GM04504 (cell line): ENCODE results near the gene TP53AIP1.

Experiments
- DNase-seq: peaks from one replicate; pipeline ENCODE4 v3.0.0-alpha.2; 2012; ENCODE audit warnings: low read depth

The TP53AIP1 gene

DNA sequence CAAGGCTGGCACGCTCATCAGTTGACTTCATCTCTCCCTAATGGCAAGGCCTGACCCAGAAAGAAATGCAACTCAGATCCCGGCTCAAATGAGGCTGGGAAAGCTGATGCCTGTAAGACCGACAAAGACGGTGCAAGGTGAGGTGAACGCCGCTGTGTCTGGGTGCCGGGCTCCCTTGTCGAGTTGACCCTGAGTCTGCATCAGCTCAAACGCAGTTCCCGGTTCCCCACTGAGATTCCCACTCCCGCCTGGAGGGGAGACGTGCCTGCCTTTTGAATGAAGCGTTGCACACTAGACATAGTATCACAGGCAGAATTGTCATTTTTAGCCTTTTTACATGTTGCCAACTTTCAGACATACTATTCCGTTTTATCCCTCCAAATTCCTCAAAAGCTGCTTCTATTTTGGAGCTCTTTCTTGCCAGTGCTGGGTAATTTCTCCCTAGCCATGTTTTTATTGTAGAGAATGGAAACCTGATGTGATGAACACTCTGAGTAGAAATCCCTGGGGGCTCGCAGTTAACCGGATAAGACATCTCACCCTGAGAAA, 831 bp upstream of the TP53AIP1 start:
- no peak for DNase-seq

- DNase-seq: no peak
Observed at GRCh38 chr11:128942272-128942612, 429 bp downstream of the TP53AIP1 start.

DNA sequence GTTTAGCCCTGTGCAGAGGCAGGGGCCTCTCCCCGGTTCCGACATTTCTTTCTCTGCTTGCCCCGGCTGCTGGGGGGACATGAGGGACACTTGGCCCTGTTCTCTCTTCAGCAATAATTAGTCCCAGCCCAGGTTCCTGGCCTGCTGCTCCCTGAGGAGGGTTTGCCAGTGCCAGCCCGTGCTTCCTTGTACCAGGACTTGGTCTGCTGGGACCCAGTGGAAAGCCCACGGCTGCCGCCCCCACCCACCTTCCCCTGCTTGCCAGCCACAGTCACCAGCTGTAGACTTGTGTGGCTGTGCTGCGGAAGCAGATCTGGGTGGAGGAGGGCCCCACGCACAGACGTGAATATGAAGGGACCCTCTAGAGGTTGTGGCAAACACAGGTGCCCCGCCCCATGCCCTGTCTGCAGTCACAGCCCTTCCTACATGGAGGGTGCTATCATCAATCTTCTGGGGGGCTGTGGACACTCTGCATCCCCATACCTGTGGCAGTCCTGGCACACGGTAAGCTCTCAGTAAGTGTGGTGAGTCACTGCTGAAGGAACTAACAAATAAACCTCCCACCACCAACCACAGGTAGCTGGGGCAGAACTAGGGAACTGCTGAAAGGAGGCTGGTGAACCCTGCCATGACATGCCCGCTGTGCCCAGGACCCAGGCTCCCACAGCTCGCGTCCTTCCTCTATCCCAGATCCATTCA, 949 bp downstream of the TP53AIP1 start:
- no peak for DNase-seq

GRCh38 chr11:128941110-128941509, 1.6 kb downstream of the TP53AIP1 start:
- DNase-seq: no peak

- no peak for DNase-seq
Observed at GRCh38 chr11:128940603-128941002, 2.1 kb downstream of the TP53AIP1 start.

DNA sequence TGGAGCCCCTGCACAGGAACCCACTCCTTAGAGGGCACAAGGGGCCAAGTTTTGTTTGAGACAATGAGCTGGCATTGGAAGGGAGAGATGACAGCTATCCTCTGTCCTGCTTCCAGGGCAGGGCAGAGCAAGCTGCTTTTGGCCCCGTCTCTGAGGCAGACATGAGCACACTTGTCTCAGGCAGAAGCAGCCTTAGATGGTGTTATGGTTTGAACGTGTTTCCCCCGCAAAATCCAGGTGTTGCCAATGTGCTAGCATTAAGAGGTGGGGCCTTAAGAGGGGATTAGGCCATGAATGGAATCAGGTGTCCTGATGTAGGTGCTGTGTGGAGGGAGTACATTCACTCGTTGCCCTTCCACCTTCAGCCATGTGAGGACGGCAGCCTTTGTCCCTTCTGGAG, 2.5 kb downstream of the TP53AIP1 start:
- DNase-seq: no peak

DNA sequence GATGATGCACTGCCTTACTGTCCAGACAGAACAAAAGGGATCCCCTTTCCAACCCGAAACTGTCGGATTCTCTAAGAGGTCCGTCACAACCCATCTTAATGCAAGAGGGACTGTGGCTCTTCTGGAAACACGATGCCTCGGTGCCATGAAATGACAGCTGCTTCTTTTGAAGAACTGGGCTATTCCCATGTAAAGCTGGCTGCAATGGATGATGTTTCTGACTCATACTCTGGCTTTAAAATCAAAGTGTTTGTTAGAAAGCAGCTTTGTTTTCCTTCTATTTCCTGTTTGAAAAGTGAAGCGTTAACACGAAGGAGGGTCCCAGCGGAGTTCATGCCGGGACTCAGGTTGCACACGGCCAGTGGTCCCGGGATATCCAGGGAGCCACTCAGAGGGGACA, 3.1 kb downstream of the TP53AIP1 start:
- DNase-seq: no peak

DNA sequence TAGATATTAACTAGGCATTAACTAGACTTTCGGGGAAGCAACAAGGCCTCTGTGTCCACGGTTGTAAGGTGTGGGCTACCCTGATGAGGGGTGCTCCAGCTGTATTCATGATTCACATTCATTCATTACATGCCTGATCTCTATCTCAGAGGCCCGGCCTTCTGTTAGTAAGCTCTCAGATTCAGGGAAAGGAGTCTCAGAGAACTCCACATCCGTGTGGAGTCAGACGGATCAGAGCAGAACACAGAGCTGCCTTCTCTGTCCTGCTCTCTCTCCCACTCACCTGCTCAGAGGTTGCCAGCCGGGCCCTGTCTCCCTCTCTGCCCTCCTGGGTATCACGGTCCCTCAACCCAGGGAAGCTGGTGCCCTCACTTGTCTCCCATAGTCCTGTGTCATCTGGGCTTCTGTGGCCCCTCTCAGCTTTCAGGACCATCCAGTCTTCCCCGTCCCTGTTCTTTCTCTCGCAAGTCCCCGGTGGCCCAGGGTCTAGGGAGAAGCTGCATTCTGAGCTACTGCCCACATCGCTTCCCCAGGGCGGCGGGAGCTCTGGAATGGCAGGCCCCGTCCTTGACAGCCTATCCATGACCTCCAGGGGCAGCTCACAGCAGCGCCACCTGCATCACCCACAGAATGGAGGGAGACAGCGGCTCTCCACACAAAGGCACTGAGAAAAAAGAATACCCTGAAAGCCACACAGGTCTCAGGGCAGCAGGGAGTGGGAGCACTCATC, 4.3 kb downstream of the TP53AIP1 start:
- no peak for DNase-seq

GRCh38 chr11:128937480-128937879, 5.2 kb downstream of the TP53AIP1 start:
- DNase-seq: no peak

DNA sequence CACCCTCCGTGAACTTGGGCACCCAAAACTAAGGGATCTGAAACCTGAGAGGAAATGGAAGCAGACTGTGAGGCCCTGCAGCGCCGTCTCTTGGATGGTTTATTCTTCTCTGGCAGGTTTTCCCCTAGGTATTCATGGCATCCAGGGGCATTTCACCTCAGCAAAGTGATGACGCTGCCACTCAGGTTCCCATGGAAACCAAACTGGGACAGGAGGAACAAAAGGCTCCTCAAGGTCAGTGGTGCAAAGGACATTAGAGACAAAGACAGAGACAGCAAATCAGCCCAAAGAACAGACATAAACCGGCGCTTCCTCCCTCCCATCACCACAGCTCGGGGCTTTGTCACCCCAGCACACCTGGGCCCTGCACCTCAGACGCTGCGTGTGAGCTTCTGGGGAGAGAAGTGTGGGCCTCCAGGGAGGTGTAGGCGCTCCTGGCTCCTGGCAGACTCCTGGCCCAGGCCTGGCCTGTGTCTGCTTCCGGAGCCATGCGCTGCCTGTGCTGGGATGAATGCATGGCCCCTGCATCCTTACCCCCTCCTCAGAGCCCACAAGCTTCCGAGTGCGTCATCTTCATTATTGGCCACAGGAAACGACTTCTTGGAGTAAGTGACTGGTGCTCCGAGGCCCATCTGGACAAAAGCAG, 5.9 kb downstream of the TP53AIP1 start:
- DNase-seq: no peak

DNA sequence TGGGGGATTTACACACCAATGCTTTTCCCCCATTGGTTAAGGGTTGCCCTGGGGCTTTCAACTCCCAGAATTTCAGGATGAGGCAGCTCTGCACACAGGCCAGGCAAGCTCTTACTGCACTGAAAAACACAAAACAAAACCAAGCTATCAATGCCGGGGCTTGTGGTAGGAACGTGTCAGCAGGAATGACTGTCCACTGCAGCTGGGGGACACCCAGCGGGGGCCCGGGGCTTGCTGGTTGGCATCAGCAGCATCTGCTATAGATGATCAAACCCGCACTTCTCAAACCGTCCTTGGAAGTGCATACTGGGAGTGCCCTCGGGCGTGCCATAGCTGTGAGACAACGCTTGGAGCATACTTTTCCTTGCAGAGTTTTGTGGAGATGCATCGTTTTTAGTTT, 7.7 kb downstream of the TP53AIP1 start:
- DNase-seq: no peak

DNA sequence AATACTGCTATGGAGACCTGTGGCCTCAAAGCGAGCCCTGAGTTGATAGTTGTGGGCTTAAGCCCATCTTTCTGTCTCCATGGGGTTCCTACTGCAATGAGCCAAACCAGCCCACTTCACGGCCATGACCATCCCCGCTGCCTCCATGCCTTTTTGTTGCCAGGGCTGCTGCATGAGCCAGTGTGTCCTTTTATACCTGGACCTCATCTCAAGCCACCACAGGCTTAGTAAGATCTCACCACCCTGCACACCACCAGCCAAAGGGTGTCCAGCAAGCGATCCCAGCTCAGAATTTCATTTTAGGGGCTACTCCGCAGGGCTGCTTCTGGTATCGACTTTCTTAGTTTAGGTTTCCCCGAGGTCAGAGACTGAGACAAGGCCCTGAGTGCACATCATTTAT, 8.3 kb downstream of the TP53AIP1 start:
- DNase-seq: no peak

GRCh38 chr11:128933481-128934178, 9.0 kb downstream of the TP53AIP1 start:
- no peak for DNase-seq

DNA sequence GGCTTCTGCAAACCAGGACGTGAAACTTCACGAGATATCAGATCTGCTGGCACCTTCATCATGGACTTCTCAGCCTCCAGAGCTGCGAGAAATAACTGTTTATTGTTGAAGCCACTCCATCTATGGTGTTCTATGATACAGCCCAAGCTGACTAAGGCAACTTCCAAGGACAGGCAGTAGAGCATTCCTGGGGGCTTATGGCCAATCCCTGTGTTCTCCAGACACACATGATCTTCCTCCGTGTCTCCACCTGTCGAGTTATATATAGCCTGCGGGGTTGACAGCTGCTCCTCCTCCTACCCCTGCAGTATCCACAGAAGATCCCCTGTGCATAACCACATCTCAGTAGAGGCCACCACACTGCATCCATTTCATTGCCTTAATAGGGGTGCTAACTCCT, 11.0 kb downstream of the TP53AIP1 start:
- DNase-seq: no peak

DNA sequence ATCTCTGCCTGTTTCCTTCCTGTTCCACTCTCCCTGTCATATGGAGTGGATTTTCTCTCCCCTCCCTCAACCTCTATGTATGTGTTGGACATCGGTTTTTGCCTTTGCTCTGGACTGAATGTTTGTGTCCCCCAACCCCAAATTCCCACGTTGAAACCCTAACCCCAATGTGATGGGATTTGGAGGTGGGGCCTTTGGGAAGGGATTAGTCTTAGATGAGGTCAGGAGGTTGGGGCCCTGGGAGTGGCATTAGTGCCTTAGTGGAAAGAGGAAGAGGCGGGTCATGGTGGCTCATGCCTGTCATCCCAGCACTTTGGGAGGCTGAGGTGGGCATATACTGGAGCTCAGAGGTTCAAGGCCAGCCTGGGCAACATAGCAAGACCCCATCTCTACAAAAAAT, 11.6 kb downstream of the TP53AIP1 start:
- DNase-seq: no peak

- no peak for DNase-seq
Observed at GRCh38 chr11:128929991-128930390, 12.7 kb downstream of the TP53AIP1 start.

- no peak for DNase-seq
Observed at GRCh38 chr11:128929468-128929867, 13.2 kb downstream of the TP53AIP1 start.

- DNase-seq: no peak
Observed at GRCh38 chr11:128928400-128928799, 14.3 kb downstream of the TP53AIP1 start.

- no peak for DNase-seq
Observed at GRCh38 chr11:128927683-128928336, 14.9 kb downstream of the TP53AIP1 start.

- DNase-seq: no peak
Observed at GRCh38 chr11:128927108-128927461, 15.6 kb downstream of the TP53AIP1 start.

- no peak for DNase-seq
Observed at GRCh38 chr11:128926437-128927107, 16.1 kb downstream of the TP53AIP1 start.

GRCh38 chr11:128926000-128926399, 16.7 kb downstream of the TP53AIP1 start:
- no peak for DNase-seq
